Endothelial cell of umbilical vein (primary cell): ENCODE data around the gene RET.

Experiments used
- EZH2 ChIP-seq: IDR thresholded peaks from 2 replicates; pipeline ENCODE4 v1.6.1; 2012; ENCODE audit warnings: borderline replicate concordance, low read depth, mild to moderate bottlenecking, moderate library complexity, low read length, inconsistent platforms; ENCODE audit not compliant: severe bottlenecking
- FOS ChIP-seq: IDR thresholded peaks from 2 replicates; pipeline ENCODE4 v1.6.1; 2011; ENCODE audit warnings: mild to moderate bottlenecking, low read length, moderate library complexity, borderline replicate concordance; ENCODE audit not compliant: insufficient read depth
- GATA2 ChIP-seq: IDR thresholded peaks from 2 replicates; pipeline ENCODE4 v1.7.0; 2011; ENCODE audit warnings: low read depth, mild to moderate bottlenecking, moderate library complexity, mixed read lengths, low read length; ENCODE audit not compliant: insufficient read length, insufficient read depth
- JUN ChIP-seq: IDR thresholded peaks from 2 replicates; pipeline ENCODE4 v1.6.1; 2011; ENCODE audit warnings: borderline replicate concordance, low read depth; ENCODE audit not compliant: insufficient read length, insufficient read depth
- MYC ChIP-seq: IDR thresholded peaks from one replicate; pipeline ENCODE4 v1.6.1; 2011; ENCODE audit warnings: mild to moderate bottlenecking, low read depth, low read length
- POLR2A ChIP-seq: IDR thresholded peaks from 2 replicates; pipeline ENCODE4 v1.6.1; 2012; ENCODE audit warnings: low read depth, mild to moderate bottlenecking, control low read depth, low read length
- POLR2AphosphoS5 ChIP-seq: IDR thresholded peaks from 2 replicates; pipeline ENCODE4 v1.6.1; 2012; ENCODE audit warnings: low read depth, mild to moderate bottlenecking, control low read depth, low read length, moderate library complexity; ENCODE audit not compliant: insufficient read depth
- TF ChIP-seq, protein P1 (sequence below), 2 donors: IDR thresholded peaks; 1 replicate in 1 of 2; 2 replicates in 1 of 2; pipeline ENCODE4 v1.5.1; 2011; ENCODE audit warnings: low read length in 2 of 2, mild to moderate bottlenecking in 2 of 2, moderate library complexity in 2 of 2, control low read depth in 1 of 2, inconsistent platforms in 1 of 2, low read depth in 1 of 2; ENCODE audit not compliant: insufficient read depth in 1 of 2; ENCODE audit errors: extremely low read depth in 1 of 2
- TF ChIP-seq, protein P2 (sequence below): IDR thresholded peaks from 2 replicates; pipeline ENCODE4 v1.6.1; 2011; ENCODE audit not compliant: insufficient read depth, insufficient read length

DNA sequence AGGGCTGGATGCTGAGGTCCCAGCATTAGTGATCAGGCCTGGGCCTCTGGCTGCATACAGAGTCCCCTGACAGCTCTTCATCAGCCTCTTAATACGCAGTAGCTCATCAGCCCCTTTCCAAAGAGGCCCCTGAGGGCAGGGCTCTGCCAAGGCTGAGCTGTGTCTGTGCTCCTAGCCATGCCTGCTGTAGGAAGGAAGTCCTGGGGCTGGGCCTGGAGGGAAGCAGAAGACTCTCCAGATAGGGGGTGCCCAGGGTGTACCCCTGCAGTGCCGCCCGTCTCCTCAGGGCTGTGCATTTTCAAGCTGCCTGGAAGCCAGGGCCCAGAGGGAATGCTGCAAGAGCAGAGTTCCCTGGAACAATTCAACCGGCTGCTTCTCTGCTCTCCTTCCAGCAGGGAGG, 7.3 kb upstream of the RET start:
- TF ChIP-seq, protein P1, sequence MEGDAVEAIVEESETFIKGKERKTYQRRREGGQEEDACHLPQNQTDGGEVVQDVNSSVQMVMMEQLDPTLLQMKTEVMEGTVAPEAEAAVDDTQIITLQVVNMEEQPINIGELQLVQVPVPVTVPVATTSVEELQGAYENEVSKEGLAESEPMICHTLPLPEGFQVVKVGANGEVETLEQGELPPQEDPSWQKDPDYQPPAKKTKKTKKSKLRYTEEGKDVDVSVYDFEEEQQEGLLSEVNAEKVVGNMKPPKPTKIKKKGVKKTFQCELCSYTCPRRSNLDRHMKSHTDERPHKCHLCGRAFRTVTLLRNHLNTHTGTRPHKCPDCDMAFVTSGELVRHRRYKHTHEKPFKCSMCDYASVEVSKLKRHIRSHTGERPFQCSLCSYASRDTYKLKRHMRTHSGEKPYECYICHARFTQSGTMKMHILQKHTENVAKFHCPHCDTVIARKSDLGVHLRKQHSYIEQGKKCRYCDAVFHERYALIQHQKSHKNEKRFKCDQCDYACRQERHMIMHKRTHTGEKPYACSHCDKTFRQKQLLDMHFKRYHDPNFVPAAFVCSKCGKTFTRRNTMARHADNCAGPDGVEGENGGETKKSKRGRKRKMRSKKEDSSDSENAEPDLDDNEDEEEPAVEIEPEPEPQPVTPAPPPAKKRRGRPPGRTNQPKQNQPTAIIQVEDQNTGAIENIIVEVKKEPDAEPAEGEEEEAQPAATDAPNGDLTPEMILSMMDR (IDR thresholded peaks at IDR 0.05; ENCODE audit: extremely low read depth in 1 of 2, insufficient read depth in 1 of 2, low read depth in 1 of 2, low read length in 2 of 2): no peak
- TF ChIP-seq POLR2A (no peak), POLR2AphosphoS5 (no peak), EZH2 (no peak), MYC (no peak), FOS (no peak), GATA2 (no peak), JUN (no peak)
- TF ChIP-seq, protein P2, sequence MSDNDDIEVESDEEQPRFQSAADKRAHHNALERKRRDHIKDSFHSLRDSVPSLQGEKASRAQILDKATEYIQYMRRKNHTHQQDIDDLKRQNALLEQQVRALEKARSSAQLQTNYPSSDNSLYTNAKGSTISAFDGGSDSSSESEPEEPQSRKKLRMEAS: no peak
